CD4-positive, alpha-beta T cell treated with Interleukin-15 for 4 hours (primary cell): ENCODE results near the gene TPSD1.
"Not testable (repeated sequence)": the region's sequence is repeated elsewhere in the genome, so short reads cannot be mapped to it uniquely, and the experiment has no call there.

Experiments used
- DNase-seq: peaks from one replicate; pipeline ENCODE4 v3.0.0-alpha.2; 2020; ENCODE audit warnings: low spot score

The TPSD1 gene

GRCh38 chr16:1220841-1221627, 34.8 kb upstream of the TPSD1 start:
- DNase-seq, result no peak

- no peak for DNase-seq
Measured at GRCh38 chr16:1221628-1222552, 34.0 kb upstream of the TPSD1 start.

GRCh38 chr16:1222553-1223354, 33.1 kb upstream of the TPSD1 start:
- DNase-seq, result no peak

GRCh38 chr16:1223355-1224214, 32.3 kb upstream of the TPSD1 start:
- DNase-seq, result no peak

GRCh38 chr16:1224558-1224957, 31.3 kb upstream of the TPSD1 start:
- no peak for DNase-seq

- DNase-seq, result no peak
Measured at GRCh38 chr16:1225051-1225451, 30.8 kb upstream of the TPSD1 start, which contains the start of gene TPSG1. Gene TPSG1 (minus strand): TSS chr16:1225268. CDS start chr16:1225252, 16 bp downstream.

GRCh38 chr16:1225728-1226311, 30.0 kb upstream of the TPSD1 start:
- DNase-seq, result not testable (repeated sequence)

GRCh38 chr16:1226692-1227091, 29.2 kb upstream of the TPSD1 start:
- DNase-seq, result not testable (repeated sequence)

GRCh38 chr16:1228227-1228626, 27.6 kb upstream of the TPSD1 start:
- not testable (repeated sequence) for DNase-seq

- not testable (repeated sequence) for DNase-seq
Measured at GRCh38 chr16:1229476-1229875, 26.4 kb upstream of the TPSD1 start.

- DNase-seq, result not testable (repeated sequence)
Measured at GRCh38 chr16:1230084-1230470, 25.8 kb upstream of the TPSD1 start, which contains the start of gene TPSB2. Gene TPSB2 (minus strand): TSS chr16:1230184. CDS start chr16:1229951, 233 bp downstream.

GRCh38 chr16:1230471-1231212, 25.2 kb upstream of the TPSD1 start:
- DNase-seq, result not testable (repeated sequence)

GRCh38 chr16:1231301-1231700, 24.6 kb upstream of the TPSD1 start:
- not testable (repeated sequence) for DNase-seq

GRCh38 chr16:1232049-1232748, 23.7 kb upstream of the TPSD1 start:
- not testable (repeated sequence) for DNase-seq

- DNase-seq, result not testable (repeated sequence)
Measured at GRCh38 chr16:1236659-1237058, 19.2 kb upstream of the TPSD1 start.

- no peak for DNase-seq
Measured at GRCh38 chr16:1237990-1238389, 17.9 kb upstream of the TPSD1 start.

GRCh38 chr16:1238909-1239308, 17.0 kb upstream of the TPSD1 start:
- not testable (repeated sequence) for DNase-seq

GRCh38 chr16:1239575-1239974, 16.3 kb upstream of the TPSD1 start:
- DNase-seq, result not testable (repeated sequence)

GRCh38 chr16:1240436-1240835, 15.4 kb upstream of the TPSD1 start, which contains the start of gene TPSAB1:
Gene TPSAB1 (plus strand): TSS chr16:1240705. CDS start chr16:1240939, 234 bp downstream.
- DNase-seq, result not testable (repeated sequence)
